GM12878 (cell line): ENCODE measurements around the gene HSPA12A.

Source experiments
- FOS ChIP-seq: IDR thresholded peaks from 3 replicates; pipeline ENCODE4 v1.6.1; 2011; ENCODE audit warnings: borderline replicate concordance; ENCODE audit not compliant: insufficient read length; ENCODE audit errors: extremely low read depth
- FOXM1 ChIP-seq: IDR thresholded peaks from 2 replicates; pipeline ENCODE4 v1.6.1; 2012; ENCODE audit warnings: low read depth, mild to moderate bottlenecking, inconsistent platforms, low read length, moderate library complexity
- SMAD1 ChIP-seq: fragments of 450-650 bp; IDR thresholded peaks from 2 replicates; pipeline ENCODE4 v1.6.1; 2018; ENCODE audit warnings: mild to moderate bottlenecking, low read depth; ENCODE audit not compliant: partially characterized antibody
- SP1 ChIP-seq: IDR thresholded peaks from one replicate; pipeline ENCODE4 v1.6.1; 2011; ENCODE audit warnings: low read depth, low read length
- TAF1 ChIP-seq: IDR thresholded peaks from 2 replicates; pipeline ENCODE4 v1.6.1; 2011; ENCODE audit warnings: mild to moderate bottlenecking, low read depth, low read length, borderline replicate concordance
- ZNF24 ChIP-seq: fragments of 450-650 bp; IDR thresholded peaks from 2 replicates; pipeline ENCODE4 v1.6.1; 2017; ENCODE audit warnings: antibody characterized with exemption, mild to moderate bottlenecking
- ZZZ3 ChIP-seq: IDR thresholded peaks from 2 replicates; pipeline ENCODE4 v1.6.1; 2011; ENCODE audit warnings: low read depth; ENCODE audit not compliant: control insufficient read depth, insufficient read length
- TF ChIP-seq, protein P1 (sequence below), 3 experiments: IDR thresholded peaks in 2 of 3; conservative IDR thresholded peaks in 1 of 3; 2 replicates each; pipeline ENCODE4 v1.5.1; 2011; ENCODE audit warnings: low read depth in 3 of 3, low read length in 3 of 3, mild to moderate bottlenecking in 3 of 3, control low read depth in 2 of 3, moderate library complexity in 2 of 3, inconsistent platforms in 1 of 3, mixed read lengths in 1 of 3; ENCODE audit not compliant: control insufficient read depth in 2 of 3, insufficient read depth in 1 of 3; ENCODE audit errors: extremely low read depth in 1 of 3

GRCh38 chr10:116710076-116710475 is 32.3 kb downstream of the HSPA12A start:
- no peak for TF ChIP-seq ZNF24
- TF ChIP-seq, protein P1, sequence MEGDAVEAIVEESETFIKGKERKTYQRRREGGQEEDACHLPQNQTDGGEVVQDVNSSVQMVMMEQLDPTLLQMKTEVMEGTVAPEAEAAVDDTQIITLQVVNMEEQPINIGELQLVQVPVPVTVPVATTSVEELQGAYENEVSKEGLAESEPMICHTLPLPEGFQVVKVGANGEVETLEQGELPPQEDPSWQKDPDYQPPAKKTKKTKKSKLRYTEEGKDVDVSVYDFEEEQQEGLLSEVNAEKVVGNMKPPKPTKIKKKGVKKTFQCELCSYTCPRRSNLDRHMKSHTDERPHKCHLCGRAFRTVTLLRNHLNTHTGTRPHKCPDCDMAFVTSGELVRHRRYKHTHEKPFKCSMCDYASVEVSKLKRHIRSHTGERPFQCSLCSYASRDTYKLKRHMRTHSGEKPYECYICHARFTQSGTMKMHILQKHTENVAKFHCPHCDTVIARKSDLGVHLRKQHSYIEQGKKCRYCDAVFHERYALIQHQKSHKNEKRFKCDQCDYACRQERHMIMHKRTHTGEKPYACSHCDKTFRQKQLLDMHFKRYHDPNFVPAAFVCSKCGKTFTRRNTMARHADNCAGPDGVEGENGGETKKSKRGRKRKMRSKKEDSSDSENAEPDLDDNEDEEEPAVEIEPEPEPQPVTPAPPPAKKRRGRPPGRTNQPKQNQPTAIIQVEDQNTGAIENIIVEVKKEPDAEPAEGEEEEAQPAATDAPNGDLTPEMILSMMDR (IDR thresholded peaks at IDR 0.05 in 2 of 3, conservative IDR thresholded peaks at IDR 0.05 in 1 of 3; ENCODE audit: control insufficient read depth in 2 of 3, extremely low read depth in 1 of 3, insufficient read depth in 1 of 3, low read depth in 3 of 3, low read length in 3 of 3), result no peak
- no peak for TF ChIP-seq FOXM1
- no peak for TF ChIP-seq FOS
- TF ChIP-seq SMAD1, result no peak
- TF ChIP-seq SP1, result no peak
- no peak for TF ChIP-seq ZZZ3
- no peak for TF ChIP-seq TAF1
